Non-pigmented ciliary epithelial cell (primary cell): ENCODE results near the gene MAPKAP1.
A peak's percentile ranks its signal among the peaks of the same experiment; 100 is the strongest.

Experiments
- DNase-seq: peaks from one replicate; pipeline ENCODE4 v3.0.0-alpha.2; 2010; ENCODE audit warnings: low read depth

The MAPKAP1 gene

GRCh38 chr9:125674981-125675973 lies 31.7 kb downstream of the MAPKAP1 start:
- DNase-seq = peak; percentile 72

GRCh38 chr9:125672876-125673275 lies 34.1 kb downstream of the MAPKAP1 start:
- no peak for DNase-seq

GRCh38 chr9:125663127-125663526 lies 43.9 kb downstream of the MAPKAP1 start:
- no peak for DNase-seq

- no peak for DNase-seq
Observed at GRCh38 chr9:125660557-125660956, 46.5 kb downstream of the MAPKAP1 start.

GRCh38 chr9:125659954-125660353 lies 47.1 kb downstream of the MAPKAP1 start:
- peak; percentile 70 for DNase-seq

DNA sequence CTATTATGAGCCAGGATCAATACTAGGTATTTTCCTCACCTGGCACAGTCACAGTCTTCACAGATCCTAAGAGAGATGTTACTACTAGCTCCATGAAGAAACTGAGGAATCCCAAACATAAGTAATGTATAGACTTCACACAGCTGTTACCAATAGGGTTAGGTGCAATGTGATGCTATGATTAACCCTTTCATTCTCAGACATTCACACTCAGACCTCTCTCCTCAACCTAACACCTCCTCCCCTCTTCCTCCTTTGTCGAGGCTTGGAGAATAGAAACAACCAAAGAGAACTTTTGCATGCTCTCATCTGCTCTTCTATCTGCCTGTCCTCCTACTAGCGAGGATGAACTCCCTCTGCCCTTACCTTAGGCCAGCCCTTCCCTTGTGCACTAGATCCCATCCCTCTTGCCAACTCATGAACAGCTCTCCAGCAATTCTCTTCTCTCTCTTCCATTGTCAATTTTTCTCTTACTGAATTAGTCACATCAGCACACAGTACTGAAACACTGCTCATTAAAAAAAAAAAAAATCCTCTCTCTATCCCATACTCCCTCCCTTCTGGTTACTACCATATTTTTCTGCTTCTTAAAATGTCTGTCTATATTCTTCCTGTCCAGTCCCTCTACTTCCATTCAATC lies 47.7 kb downstream of the MAPKAP1 start:
- DNase-seq = no peak

DNA sequence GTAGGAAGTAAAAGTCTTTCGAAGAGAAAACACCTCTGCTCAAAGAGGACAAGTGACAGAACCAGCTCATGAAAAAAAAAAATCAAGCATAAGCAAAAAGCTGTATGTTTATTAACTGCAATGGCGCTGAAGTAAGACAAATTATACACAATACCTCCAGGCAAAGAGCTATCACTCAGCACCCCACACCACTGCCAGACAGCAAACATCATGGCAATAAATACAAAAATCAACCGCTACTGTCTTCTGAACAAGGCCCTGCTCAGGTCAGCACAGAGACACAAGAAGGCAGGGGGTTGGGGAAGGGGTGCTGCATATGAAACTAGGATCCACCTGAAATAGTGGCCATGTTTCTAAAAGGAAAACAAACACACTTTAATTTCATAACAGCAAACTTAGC lies 50.4 kb downstream of the MAPKAP1 start:
- DNase-seq = no peak

DNA sequence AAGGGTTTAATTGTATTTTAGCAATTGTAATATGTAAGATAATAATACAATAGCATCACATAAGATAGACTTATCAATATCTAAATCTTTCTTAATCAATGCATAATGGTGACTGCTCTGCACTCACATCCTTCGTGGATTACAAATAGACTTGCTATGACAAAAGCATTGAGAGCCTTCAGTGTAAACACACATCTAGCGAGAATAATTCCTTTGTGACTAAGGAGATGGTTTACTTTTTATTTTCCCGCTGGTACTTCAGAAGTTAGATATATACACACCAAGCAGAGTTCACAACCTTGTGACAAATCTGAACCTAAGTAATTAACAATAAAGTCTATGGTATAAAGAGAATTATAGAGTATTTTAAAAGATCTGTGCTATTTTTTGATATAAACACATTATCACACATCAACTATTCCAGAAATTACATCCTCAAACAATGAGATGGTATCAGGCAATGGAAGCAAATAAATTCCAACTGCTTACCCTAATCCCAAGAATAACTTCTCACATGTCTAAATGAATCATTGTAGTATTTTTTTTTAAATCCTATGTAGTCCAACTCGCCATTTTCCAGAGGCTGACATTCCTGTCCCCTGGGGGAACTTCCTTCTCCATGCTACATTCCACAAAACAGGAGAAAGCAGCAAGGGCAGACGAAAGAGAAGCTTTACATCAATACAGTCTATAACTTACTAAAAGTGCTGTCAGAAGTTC lies 51.2 kb downstream of the MAPKAP1 start:
- no peak for DNase-seq

DNA sequence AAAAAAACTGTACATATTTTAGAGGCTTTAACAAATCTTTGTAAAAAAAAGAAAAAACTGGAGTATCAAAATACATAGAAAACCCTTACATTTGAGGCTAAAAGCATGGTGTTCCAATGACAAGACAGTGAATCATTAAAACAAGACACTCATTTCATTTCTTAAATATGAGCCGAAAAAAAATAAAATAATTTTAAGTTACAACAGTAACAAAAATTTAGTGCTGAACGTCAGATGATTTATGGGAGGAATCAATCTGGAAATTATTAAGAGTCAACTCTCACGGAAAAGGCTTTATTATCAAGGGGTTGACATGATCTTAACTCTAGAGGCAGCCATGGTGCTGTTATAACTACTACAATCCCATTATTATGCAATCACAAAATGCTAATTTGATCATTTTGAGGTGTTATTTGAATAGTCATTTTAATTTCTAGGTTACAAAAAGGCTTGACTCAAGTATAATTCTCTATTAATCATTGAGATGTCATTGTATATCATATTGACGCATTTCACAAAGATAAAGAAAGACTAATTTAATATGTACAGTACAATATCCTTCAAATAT lies 51.9 kb downstream of the MAPKAP1 start:
- DNase-seq = no peak

GRCh38 chr9:125654121-125654520 lies 52.9 kb downstream of the MAPKAP1 start:
- DNase-seq = no peak

GRCh38 chr9:125653325-125653724 lies 53.7 kb downstream of the MAPKAP1 start:
- DNase-seq = no peak

DNA sequence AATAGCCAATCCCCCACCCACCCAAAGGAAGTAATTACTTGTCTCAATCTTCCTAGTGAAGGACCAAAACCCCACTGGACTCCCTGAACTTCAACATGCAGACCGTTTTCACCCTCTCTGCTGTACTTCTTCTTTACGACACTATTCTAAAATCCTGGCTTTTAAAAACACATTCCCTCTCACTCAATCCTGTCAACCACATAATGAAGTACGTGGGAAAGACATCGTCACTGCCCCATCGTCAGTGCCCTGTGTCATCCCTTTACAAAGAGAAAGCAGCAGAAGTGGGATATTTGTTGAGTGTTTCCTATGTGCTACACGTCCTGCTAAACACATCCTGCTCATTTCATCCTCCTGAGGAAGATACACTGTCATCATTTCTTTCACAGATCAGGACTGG lies 54.2 kb downstream of the MAPKAP1 start:
- no peak for DNase-seq

DNA sequence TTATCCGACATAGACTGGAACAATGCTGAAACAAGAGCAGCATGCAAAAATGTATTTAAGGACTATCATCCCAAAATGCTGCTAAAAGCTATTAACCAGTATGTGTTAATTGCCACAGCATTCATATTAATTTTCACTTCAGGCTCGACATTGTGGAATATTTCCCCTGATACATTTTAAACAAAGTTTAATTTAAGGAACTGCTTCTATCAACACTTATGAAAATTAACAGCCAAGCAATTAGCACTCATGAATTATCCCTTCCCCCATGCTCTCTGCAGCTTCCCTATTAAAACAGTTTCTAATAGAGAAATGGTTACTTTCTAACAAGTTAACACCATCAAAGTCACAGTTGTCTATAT lies 54.8 kb downstream of the MAPKAP1 start:
- DNase-seq = no peak

GRCh38 chr9:125651576-125652232 lies 55.3 kb downstream of the MAPKAP1 start:
- DNase-seq = no peak

DNA sequence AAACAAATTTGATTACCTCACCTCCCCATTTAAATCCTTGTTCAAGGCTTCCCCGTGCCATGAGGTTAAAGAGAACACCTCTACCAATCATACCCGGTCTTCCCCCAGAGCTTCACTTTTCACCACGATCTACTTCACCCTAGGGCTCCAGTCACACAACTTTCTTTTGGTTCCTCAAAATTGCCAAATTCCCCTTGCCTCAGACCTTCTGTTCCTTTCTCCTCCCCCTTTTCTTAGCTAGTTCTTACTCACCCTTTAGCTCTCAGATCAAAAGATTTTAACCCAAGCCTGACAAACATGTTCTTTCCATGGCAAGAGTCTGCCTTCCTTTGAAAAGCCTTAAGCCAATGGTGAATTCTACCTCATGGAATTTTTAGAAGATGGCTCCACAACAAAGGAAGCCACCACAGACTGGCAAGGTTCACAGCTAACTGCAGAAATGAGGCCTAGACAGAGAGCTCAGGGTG lies 56.7 kb downstream of the MAPKAP1 start:
- DNase-seq = no peak

DNA sequence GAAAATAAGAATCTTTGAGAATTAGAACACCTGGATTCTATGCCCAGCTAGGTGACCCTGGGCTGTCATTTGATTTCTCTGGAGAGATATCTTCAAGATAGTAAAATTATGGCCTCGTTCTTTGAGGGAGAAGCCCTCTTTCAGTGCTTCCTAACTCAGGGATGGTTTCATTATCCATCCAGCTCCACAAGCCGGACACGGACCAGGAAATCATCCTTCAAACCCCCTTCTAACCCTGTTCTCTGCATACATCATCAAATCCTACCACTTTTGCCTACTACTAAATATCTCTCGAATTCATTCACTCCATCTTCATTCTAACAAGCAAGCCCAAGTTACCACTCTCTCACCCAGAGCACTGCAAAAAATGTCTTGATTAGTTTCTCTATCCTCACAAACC lies 57.2 kb downstream of the MAPKAP1 start:
- no peak for DNase-seq

DNA sequence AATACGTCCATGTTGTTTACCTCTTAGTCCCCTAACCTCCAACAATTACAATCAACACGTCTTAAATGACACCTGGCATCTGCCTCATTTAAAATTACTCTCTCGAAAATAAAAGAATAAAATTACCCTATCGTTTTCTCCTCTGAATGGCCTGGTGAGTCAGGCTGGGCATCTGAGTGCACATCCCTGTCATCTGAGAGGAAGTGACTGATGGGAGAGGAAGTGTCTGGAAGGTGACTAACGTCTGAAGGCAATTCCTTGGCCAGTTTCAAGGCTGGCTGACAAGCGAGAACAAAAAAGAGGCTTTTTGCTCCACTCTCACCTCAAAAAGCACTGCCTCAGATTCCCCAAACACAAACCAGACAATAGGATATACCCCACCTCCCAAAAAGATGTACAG lies 57.7 kb downstream of the MAPKAP1 start:
- peak; percentile 77 for DNase-seq

DNA sequence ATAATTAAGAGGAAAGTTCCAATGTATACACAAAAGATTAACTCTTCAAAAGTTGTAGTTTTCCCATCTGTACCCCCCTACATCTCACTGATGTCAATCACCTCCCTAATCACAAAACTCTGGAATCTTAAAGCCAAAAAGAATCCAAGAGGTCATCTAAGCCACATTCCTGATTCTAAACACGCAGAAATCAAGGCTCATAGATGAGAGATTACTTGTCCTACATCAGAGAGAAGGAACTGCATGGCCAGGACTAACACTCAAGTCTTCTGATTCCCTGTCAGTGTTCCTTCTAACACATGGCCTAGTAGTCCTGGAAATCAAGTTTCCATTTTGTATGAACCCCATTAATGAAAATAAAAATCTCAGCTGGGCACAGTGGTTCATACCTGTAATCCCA lies 58.7 kb downstream of the MAPKAP1 start:
- DNase-seq = no peak

DNA sequence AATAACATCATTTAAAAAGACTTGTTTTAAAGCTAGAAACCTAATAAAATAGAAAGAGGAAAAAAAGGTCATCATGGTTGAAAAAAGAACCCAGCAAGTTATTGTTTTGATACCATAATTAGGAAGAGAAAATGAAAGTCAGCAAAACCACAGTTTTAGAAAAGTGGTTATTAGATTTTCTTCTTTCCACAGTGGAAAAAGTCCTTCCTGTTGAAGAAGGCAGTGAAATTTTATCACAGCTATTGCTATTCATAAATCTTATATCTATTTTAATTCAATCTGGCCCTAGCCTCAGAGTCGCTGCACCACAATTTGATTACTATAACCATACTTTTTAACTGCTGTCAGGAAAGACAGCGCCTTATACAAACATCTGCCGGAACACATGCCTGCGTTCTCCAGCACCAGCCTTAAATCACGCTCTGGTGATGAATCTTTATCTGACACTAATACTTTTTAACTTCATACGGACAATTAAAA lies 60.3 kb downstream of the MAPKAP1 start:
- no peak for DNase-seq

GRCh38 chr9:125646217-125646616 lies 60.8 kb downstream of the MAPKAP1 start:
- no peak for DNase-seq

GRCh38 chr9:125644819-125645507 lies 62.0 kb downstream of the MAPKAP1 start:
- DNase-seq = no peak
